Right ventricle myocardium inferior (tissue), 1 donor: Measurements from ENCODE around the gene IL11. TPM values are rescaled to one million over a fixed set of nuclear protein-coding genes. Genes with fewer than 3 reads are reported as not detected.
A peak's percentile ranks its signal among the peaks of the same experiment; 100 is the strongest.
"Not testable (repeated sequence)": the region's sequence is repeated elsewhere in the genome, so short reads cannot be mapped to it uniquely, and the experiment has no call there.

ENCODE experiments used
- ATAC-seq: fragments of 200-7000 bp; cut with Tn5 transposase; one replicate; pipeline ENCODE4 v1.9.1; 2020; ENCODE audit warnings: mild to moderate bottlenecking, moderate library complexity
- DNase-seq: peaks from one replicate; pipeline ENCODE4 v3.0.0; 2021; ENCODE audit errors: missing footprints
- intact Hi-C: fragments of 100-400 bp; cut with DNase I; formaldehyde crosslinking; loops from one replicate; pipeline ENCODE4 v1.11.0; 2022
- long read RNA-seq: library from polyadenylated mRNA; unstranded; transcript quantifications from one replicate; pipeline ENCODE4 v2.0.0, GENCODE V29; 2021
- total RNA-seq: library from RNA; stranded (reverse); fragmentation: NEBNext Ultra II Directional; extraction: Animal tissue kit (Norgen Biotek cat#: 25700); gene quantifications from one replicate; pipeline ENCODE4 v1.2.1, GENCODE V29; 2021
- donor health status: DM: no; HTN: yes; CAD: no; lungs with severe emphysema.

IL11 gene
- not detected for total RNA-seq
- long read RNA-seq: 0 reads

- ATAC-seq: no peak
- intact Hi-C loops: no loop called here
- no peak for DNase-seq
Measured at GRCh38 chr19:55370305-55370988, at the start of gene IL11. TSS of gene IL11 (minus strand) at chr19:55370463. CDS start at chr19:55370310, 153 bp downstream.

GRCh38 chr19:55419624-55420236, 49.5 kb upstream of the IL11 start:
- DNase-seq (no peak), ATAC-seq (no peak)
- intact Hi-C loops: loop anchor here (2.0 to 10.0 kb wide), 2 partner anchors 115 to 279 kb away; no protein-coding TSS in a partner anchor

- intact Hi-C loops: loop anchor here (2.0 to 10.0 kb wide), 2 partner anchors 114 to 278 kb away; no protein-coding TSS in a partner anchor
- DNase-seq: no peak
- no peak for ATAC-seq
Measured at GRCh38 chr19:55419103-55419502, 48.8 kb upstream of the IL11 start.

GRCh38 chr19:55418185-55418584, 47.9 kb upstream of the IL11 start:
- ATAC-seq (peak; percentile 88), DNase-seq (no peak)
- intact Hi-C loops: loop anchor here (2.0 to 10.0 kb wide), 2 partner anchors 113 to 277 kb away; no protein-coding TSS in a partner anchor

GRCh38 chr19:55410168-55410567, 39.9 kb upstream of the IL11 start:
- intact Hi-C loops: loop anchor here (10.0 kb wide), 1 partner anchor 105 kb away; no protein-coding TSS in a partner anchor
- no peak for ATAC-seq
- no peak for DNase-seq

- intact Hi-C loops, ATAC-seq, DNase-seq: not testable (repeated sequence)
Measured at GRCh38 chr19:55409179-55409578, 38.9 kb upstream of the IL11 start.

GRCh38 chr19:55408533-55408872, 38.2 kb upstream of the IL11 start:
- no peak for ATAC-seq
- intact Hi-C loops: no loop called here
- no peak for DNase-seq

- ATAC-seq (peak; percentile 97), DNase-seq (peak; percentile 100)
- intact Hi-C loops: no loop called here
Measured at GRCh38 chr19:55407800-55408532, 37.7 kb upstream of the IL11 start.

- intact Hi-C loops, ATAC-seq, DNase-seq: not testable (repeated sequence)
Measured at GRCh38 chr19:55407550-55407799, 37.2 kb upstream of the IL11 start, which contains the start of gene UBE2S. TSS of gene UBE2S (minus strand) at chr19:55407788. CDS start at chr19:55407589, 199 bp downstream.

GRCh38 chr19:55406826-55407549, 36.7 kb upstream of the IL11 start:
- intact Hi-C loops: no loop called here

GRCh38 chr19:55406091-55406825, 36.0 kb upstream of the IL11 start:
- DNase-seq (no peak), ATAC-seq (no peak)
- intact Hi-C loops: no loop called here

More at GRCh38 chr19:55406826-55407549, 36.7 kb upstream of the IL11 start:
- DNase-seq: no peak
- ATAC-seq: no peak

GRCh38 chr19:55405638-55406037, 35.4 kb upstream of the IL11 start:
- DNase-seq (no peak), ATAC-seq (no peak)
- intact Hi-C loops: no loop called here

GRCh38 chr19:55402509-55402908, 32.2 kb upstream of the IL11 start:
- no peak for ATAC-seq

GRCh38 chr19:55401390-55401789, 31.1 kb upstream of the IL11 start:
- ATAC-seq, DNase-seq, intact Hi-C loops: not testable (repeated sequence)

More at GRCh38 chr19:55402509-55402908, 32.2 kb upstream of the IL11 start:
- intact Hi-C loops: no loop called here
- DNase-seq: no peak

- intact Hi-C loops: no loop called here
- DNase-seq (no peak), ATAC-seq (no peak)
Measured at GRCh38 chr19:55400281-55401087, 30.2 kb upstream of the IL11 start.

- intact Hi-C loops: no loop called here
- ATAC-seq (no peak), DNase-seq (no peak)
Measured at GRCh38 chr19:55398200-55398925, 28.1 kb upstream of the IL11 start.
